GM12801 (cell line): ENCODE results near the gene EPN1.

ENCODE experiments used
- CTCF ChIP-seq: IDR thresholded peaks from one replicate; pipeline ENCODE4 v1.5.1; 2011; ENCODE audit warnings: control low read depth; ENCODE audit not compliant: insufficient read length; ENCODE audit errors: extremely low read depth

EPN1 gene

GRCh38 chr19:55694656-55695491 is 19.8 kb downstream of the EPN1 start:
- TF ChIP-seq CTCF: no peak

- TF ChIP-seq CTCF: no peak
Measured at GRCh38 chr19:55695511-55696290, 20.7 kb downstream of the EPN1 start.

GRCh38 chr19:55696301-55697068 is 21.5 kb downstream of the EPN1 start:
- no peak for TF ChIP-seq CTCF

- no peak for TF ChIP-seq CTCF
Measured at GRCh38 chr19:55697069-55697440, 22.0 kb downstream of the EPN1 start.

- no peak for TF ChIP-seq CTCF
Measured at GRCh38 chr19:55697698-55698097, 22.7 kb downstream of the EPN1 start.

- no peak for TF ChIP-seq CTCF
Measured at GRCh38 chr19:55698256-55698655, 23.2 kb downstream of the EPN1 start.

- TF ChIP-seq CTCF: no peak
Measured at GRCh38 chr19:55699221-55699620, 24.2 kb downstream of the EPN1 start.
